ENCODE results near the gene MCC. TPM values are rescaled to one million over a fixed set of nuclear protein-coding genes. Genes with fewer than 3 reads are reported as not detected.

MCC gene
- total RNA-seq, 2 donors from 2014 or later, result 164 to 187 TPM

- H3K4me3 Mint-ChIP-seq, result no peak overlapping the region
- Histone ChIP-seq H3K27ac (ENCODE audit: low read depth, low read length) (no peak overlapping the region), H3K27me3 (ENCODE audit: control insufficient read depth, insufficient read depth, low read length, poor library complexity, severe bottlenecking) (no peaks in the 10 kb centered on the region), H3K9ac (ENCODE audit: extremely low read depth, low read length, poor library complexity, severe bottlenecking) (no peak overlapping the region), H3K4me1 (ENCODE audit: control insufficient read depth, insufficient read depth, low read length) (no peaks in the 10 kb centered on the region), H3K36me3 (ENCODE audit: control insufficient read depth, insufficient read depth, low read length) (peaks cover 66% of the 10 kb centered on the region), H3K9me3 (ENCODE audit: control insufficient read depth, low read length) (no peaks in the 10 kb centered on the region), H3K4me3 (ENCODE audit: low read length) (no peak overlapping the region)
- TF ChIP-seq CTCF (conservative IDR thresholded peaks at IDR 0.05), result no peak
- WGBS, 2 experiments (ENCODE audit: insufficient coverage in 1 of 2, insufficient read length in 1 of 2), result 96% methylated on average over 2 to 3 of the region's 3 CpGs
- no peaks in the 10 kb centered on the region for H3K27me3 Mint-ChIP-seq (ENCODE audit: insufficient read depth)
- H3K9me3 Mint-ChIP-seq, result peaks cover 3% of the 10 kb centered on the region
- no peak for DNase-seq
- peaks cover 18% of the 10 kb centered on the region for H3K4me1 Mint-ChIP-seq
- peaks cover 68% of the 10 kb centered on the region for H3K36me3 Mint-ChIP-seq (ENCODE audit: low read depth)
- H3K27ac Mint-ChIP-seq, result peak overlapping the region; percentile 27
Observed at GRCh38 chr5:113133211-113133975, 354.9 kb downstream of the MCC start.

- no peak overlapping the region for H3K4me3 Mint-ChIP-seq
- no peak overlapping the region for H3K27ac Mint-ChIP-seq
- peaks cover 6% of the 10 kb centered on the region for H3K9me3 Mint-ChIP-seq
- H3K36me3 Mint-ChIP-seq (ENCODE audit: low read depth), result peaks cover 71% of the 10 kb centered on the region
- DNase-seq, result no peak
- Histone ChIP-seq H3K4me3 (ENCODE audit: low read length) (no peak overlapping the region), H3K36me3 (ENCODE audit: control insufficient read depth, insufficient read depth, low read length) (peaks cover 68% of the 10 kb centered on the region), H3K4me1 (ENCODE audit: control insufficient read depth, insufficient read depth, low read length) (no peaks in the 10 kb centered on the region), H3K27me3 (ENCODE audit: control insufficient read depth, insufficient read depth, low read length, poor library complexity, severe bottlenecking) (no peaks in the 10 kb centered on the region), H3K9ac (ENCODE audit: extremely low read depth, low read length, poor library complexity, severe bottlenecking) (no peak overlapping the region), H3K9me3 (ENCODE audit: control insufficient read depth, low read length) (no peaks in the 10 kb centered on the region), H3K27ac (ENCODE audit: low read depth, low read length) (no peak overlapping the region)
- H3K4me1 Mint-ChIP-seq, result peaks cover 21% of the 10 kb centered on the region
- no peak for TF ChIP-seq CTCF (conservative IDR thresholded peaks at IDR 0.05)
- no peaks in the 10 kb centered on the region for H3K27me3 Mint-ChIP-seq (ENCODE audit: insufficient read depth)
Observed at GRCh38 chr5:113132564-113132963, 355.7 kb downstream of the MCC start.

GRCh38 chr5:113128641-113129330, 359.5 kb downstream of the MCC start:
- WGBS, 2 experiments (ENCODE audit: insufficient coverage in 1 of 2, insufficient read length in 1 of 2), result 50 to 51% methylated on average over 2 of the region's 2 CpGs
- H3K4me3 ChIP-seq (ENCODE audit: low read length), result no peak overlapping the region
- no peaks in the 10 kb centered on the region for H3K4me1 ChIP-seq (ENCODE audit: control insufficient read depth, insufficient read depth, low read length)
- H3K27ac ChIP-seq (ENCODE audit: low read depth, low read length), result no peak overlapping the region
- no peaks in the 10 kb centered on the region for H3K9me3 ChIP-seq (ENCODE audit: control insufficient read depth, low read length)
- DNase-seq, result no peak
- Mint-ChIP-seq H3K9me3 (peaks cover 10% of the 10 kb centered on the region), H3K36me3 (ENCODE audit: low read depth) (peaks cover 62% of the 10 kb centered on the region), H3K27me3 (ENCODE audit: insufficient read depth) (no peaks in the 10 kb centered on the region), H3K27ac (peak overlapping the region; percentile 32), H3K4me1 (peaks cover 48% of the 10 kb centered on the region), H3K4me3 (no peak overlapping the region)
- peaks cover 83% of the 10 kb centered on the region for H3K36me3 ChIP-seq (ENCODE audit: control insufficient read depth, insufficient read depth, low read length)
- H3K9ac ChIP-seq (ENCODE audit: extremely low read depth, low read length, poor library complexity, severe bottlenecking), result no peak overlapping the region
- H3K27me3 ChIP-seq (ENCODE audit: control insufficient read depth, insufficient read depth, low read length, poor library complexity, severe bottlenecking), result no peaks in the 10 kb centered on the region
- no peak for TF ChIP-seq CTCF (conservative IDR thresholded peaks at IDR 0.05)
